HL-60 (cell line): ENCODE measurements around the gene NATD1.

Experiments
- CTCF ChIP-seq: IDR thresholded peaks from one replicate; pipeline ENCODE4 v1.5.1; 2011; ENCODE audit warnings: low read length, control low read depth, inconsistent platforms; ENCODE audit not compliant: insufficient read depth
- POLR2AphosphoS5 ChIP-seq: IDR thresholded peaks from 2 replicates; pipeline ENCODE4 v1.6.1; 2012; ENCODE audit warnings: low read depth
- REST ChIP-seq: IDR thresholded peaks from 2 replicates; pipeline ENCODE4 v1.6.1; 2012; ENCODE audit warnings: low read depth; ENCODE audit not compliant: insufficient replicate concordance

GRCh38 chr17:21258593-21258992, 5.4 kb upstream of the NATD1 start:
- TF ChIP-seq CTCF, result no peak
- TF ChIP-seq POLR2AphosphoS5, result no peak
- no peak for TF ChIP-seq REST
